Endothelial cell of umbilical vein (primary cell): ENCODE data around the gene LILRA2. TPM values are rescaled to one million over a fixed set of nuclear protein-coding genes. Genes with fewer than 3 reads are reported as not detected.

Experiments
- BruUV-seq: library from RNA; stranded (reverse); fragments of 400-500 nt; replicated peaks from 2 replicates; lab custom pipeline; 2021; lab: Mats Ljungman, UMichigan
- CTCF ChIA-PET: fragments of 300-600, 350-600 bp; sonication (Branson Sonifier 250); formaldehyde crosslinking; loops from one replicate; lab custom pipeline; 2021; ENCODE audit warnings: antibody characterized with exemption, inconsistent platforms; lab: Charles Lee
- POLR2A ChIA-PET: fragments of 300-600, 350-600 bp; sonication (Branson Sonifier 250); formaldehyde crosslinking; loops from one replicate; lab custom pipeline; 2021; ENCODE audit warnings: antibody characterized with exemption, inconsistent platforms; lab: Charles Lee
- DNase-seq: peaks from one replicate; pipeline ENCODE4 v3.0.0-alpha.2; 2011; ENCODE audit warnings: low read depth, low spot score
- FAIRE-seq: peaks from 2 replicates; lab custom pipeline; 2011; peaks lifted over from hg19 to GRCh38; lab: Jason Lieb, UNC
- H2AFZ ChIP-seq: 2 replicates; pipeline ENCODE4 v1.6.0; 2012; ENCODE audit warnings: low read depth, low read length, control low read depth, inconsistent platforms
- H3K27ac ChIP-seq: 2 replicates; pipeline ENCODE4 v1.5.1; 2011; ENCODE audit warnings: low read depth, mild to moderate bottlenecking, control low read depth, low read length, moderate library complexity; ENCODE audit not compliant: insufficient read depth
- H3K27me3 ChIP-seq, 2 experiments: 2 replicates each; pipeline versions ENCODE4 v1.6.0 to v1.6.1; 2011; ENCODE audit warnings: low read length in 2 of 2, mixed read lengths in 1 of 2; ENCODE audit not compliant: control insufficient read depth in 2 of 2, insufficient read depth in 2 of 2
- H3K36me3 ChIP-seq, 2 experiments: 2 replicates in 1 of 2; 3 replicates in 1 of 2; pipeline ENCODE4 v1.5.1; 2011; ENCODE audit warnings: low read length in 2 of 2, mild to moderate bottlenecking in 1 of 2, moderate library complexity in 1 of 2; ENCODE audit not compliant: control insufficient read depth in 2 of 2, insufficient read depth in 2 of 2; ENCODE audit errors: extremely low read depth in 1 of 2
- H3K4me1 ChIP-seq: 3 replicates; pipeline ENCODE4 v1.5.1; 2011; ENCODE audit warnings: mild to moderate bottlenecking, low read length; ENCODE audit not compliant: control insufficient read depth, insufficient read depth; ENCODE audit errors: extremely low read depth
- H3K4me2 ChIP-seq: 2 replicates; pipeline ENCODE4 v1.6.1; 2011; ENCODE audit warnings: low read length, control low read depth, mixed read lengths; ENCODE audit not compliant: insufficient read depth
- H3K4me3 ChIP-seq, 3 experiments: fragments of 200-600 bp in 1 of 3; sonication (generic), shearing (Covaris generic) in 1 of 3; replicated peaks in 1 of 3; 2 replicates each; pipeline ENCODE4 v1.5.1; 2011 to 2016; ENCODE audit warnings: control low read depth in 3 of 3, low read length in 3 of 3, mild to moderate bottlenecking in 2 of 3, inconsistent platforms in 1 of 3, low read depth in 1 of 3, moderate library complexity in 1 of 3; ENCODE audit not compliant: insufficient read depth in 1 of 3
- H3K79me2 ChIP-seq: 2 replicates; pipeline ENCODE4 v1.6.0; 2012; ENCODE audit warnings: low read length, inconsistent platforms; ENCODE audit not compliant: control insufficient read depth, insufficient read depth
- H3K9ac ChIP-seq: replicated peaks from 2 replicates; pipeline ENCODE3; 2011; ENCODE audit warnings: low read length, control low read depth; ENCODE audit not compliant: insufficient read depth; ENCODE audit errors: extremely low read depth
- H3K9me1 ChIP-seq: replicated peaks from 3 replicates; pipeline ENCODE4 v1.6.0; 2011; ENCODE audit warnings: mild to moderate bottlenecking, low read length; ENCODE audit not compliant: control insufficient read depth, insufficient read depth; ENCODE audit errors: extremely low read depth
- H3K9me3 ChIP-seq: replicated peaks from 2 replicates; pipeline ENCODE4 v1.5.1; 2012; ENCODE audit warnings: low read length, inconsistent platforms; ENCODE audit not compliant: control insufficient read depth, insufficient read depth
- H4K20me1 ChIP-seq: replicated peaks from 2 replicates; pipeline ENCODE3; 2011; ENCODE audit warnings: mild to moderate bottlenecking, low read length; ENCODE audit not compliant: control insufficient read depth, insufficient read depth; ENCODE audit errors: extremely low read depth
- EZH2 ChIP-seq: IDR thresholded peaks from 2 replicates; pipeline ENCODE4 v1.6.1; 2012; ENCODE audit warnings: borderline replicate concordance, low read depth, mild to moderate bottlenecking, moderate library complexity, low read length, inconsistent platforms; ENCODE audit not compliant: severe bottlenecking
- FOS ChIP-seq: IDR thresholded peaks from 2 replicates; pipeline ENCODE4 v1.6.1; 2011; ENCODE audit warnings: mild to moderate bottlenecking, low read length, moderate library complexity, borderline replicate concordance; ENCODE audit not compliant: insufficient read depth
- GATA2 ChIP-seq: IDR thresholded peaks from 2 replicates; pipeline ENCODE4 v1.7.0; 2011; ENCODE audit warnings: low read depth, mild to moderate bottlenecking, moderate library complexity, mixed read lengths, low read length; ENCODE audit not compliant: insufficient read length, insufficient read depth
- JUN ChIP-seq: IDR thresholded peaks from 2 replicates; pipeline ENCODE4 v1.6.1; 2011; ENCODE audit warnings: borderline replicate concordance, low read depth; ENCODE audit not compliant: insufficient read length, insufficient read depth
- MYC ChIP-seq: IDR thresholded peaks from one replicate; pipeline ENCODE4 v1.6.1; 2011; ENCODE audit warnings: mild to moderate bottlenecking, low read depth, low read length
- POLR2A ChIP-seq: IDR thresholded peaks from 2 replicates; pipeline ENCODE4 v1.6.1; 2012; ENCODE audit warnings: low read depth, mild to moderate bottlenecking, control low read depth, low read length
- POLR2AphosphoS5 ChIP-seq: IDR thresholded peaks from 2 replicates; pipeline ENCODE4 v1.6.1; 2012; ENCODE audit warnings: low read depth, mild to moderate bottlenecking, control low read depth, low read length, moderate library complexity; ENCODE audit not compliant: insufficient read depth
- dilution Hi-C: fragments of 300-500 bp; cut with MboI; formaldehyde crosslinking; loops from one replicate; pipeline ENCODE4 v1.15.0; 2019; ENCODE audit warnings: low sequenced_read_pairs; ENCODE audit not compliant: extremely low pct_ligation_motif_present
- intact Hi-C: fragments of 100-400 bp; cut with micrococcal nuclease; formaldehyde crosslinking; loops from one replicate; pipeline ENCODE4 v1.10.0; 2022
- polyA plus RNA-seq, 4 experiments: library from polyadenylated mRNA; depleted of rRNA in 3 of 4; stranded (reverse) in 3 of 4; unstranded in 1 of 4; fragments of >200 nt; gene quantifications; 2 replicates each; pipeline versions ENCODE4 v1.2.1 to v1.2.3, GENCODE V29; 2011 to 2012; ENCODE audit warnings: missing spikeins in 1 of 4
- total RNA-seq: library from RNA; stranded (reverse); gene quantifications from 2 replicates; pipeline ENCODE4 v1.2.3, GENCODE V29; 2021
- TF ChIP-seq, protein P1 (sequence below), 2 donors: IDR thresholded peaks; 1 replicate in 1 of 2; 2 replicates in 1 of 2; pipeline ENCODE4 v1.5.1; 2011; ENCODE audit warnings: low read length in 2 of 2, mild to moderate bottlenecking in 2 of 2, moderate library complexity in 2 of 2, control low read depth in 1 of 2, inconsistent platforms in 1 of 2, low read depth in 1 of 2; ENCODE audit not compliant: insufficient read depth in 1 of 2; ENCODE audit errors: extremely low read depth in 1 of 2
- TF ChIP-seq, protein P2 (sequence below): IDR thresholded peaks from 2 replicates; pipeline ENCODE4 v1.6.1; 2011; ENCODE audit not compliant: insufficient read depth, insufficient read length

LILRA2 gene
- total and polyA plus RNA-seq, 2 donors (not counting 3 experiments of a cell fraction or from before 2014, with no cell fraction given) = not detected

DNA sequence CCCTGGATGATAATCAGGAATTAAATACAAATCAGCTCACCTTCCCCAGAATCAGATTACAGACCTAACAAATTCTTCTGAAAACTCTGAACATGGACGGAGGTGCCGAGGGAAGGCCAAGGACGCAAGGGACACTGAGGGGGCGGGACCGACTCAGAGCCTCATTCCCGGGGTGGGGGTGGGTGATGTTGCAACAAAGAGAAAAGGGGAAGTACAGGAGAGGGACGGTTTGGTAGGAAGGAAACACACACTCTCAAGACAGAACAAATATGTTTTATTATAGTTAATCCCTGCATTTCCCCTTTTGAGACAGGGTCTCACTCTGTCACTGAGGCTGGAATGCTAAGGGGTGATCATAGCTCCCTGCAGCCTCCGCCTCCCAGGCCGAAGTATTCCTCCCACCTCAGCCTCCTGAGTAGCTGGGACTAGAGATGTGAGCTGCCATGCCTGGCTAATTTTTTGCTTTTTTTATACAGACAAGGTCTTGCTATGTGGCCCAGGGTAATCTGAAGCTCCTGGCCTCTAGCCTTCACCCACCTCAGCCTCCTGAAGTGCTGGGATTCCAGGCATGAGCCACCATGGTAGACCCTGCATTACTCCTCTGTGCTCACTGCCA is 786 bp upstream of the LILRA2 start:
- DNase-seq = no peak
- H3K4me1 ChIP-seq = no peaks in the 10 kb centered on the region
- H3K27ac ChIP-seq = no peak overlapping the region
- no TSS peak for BruUV-seq
- no peak overlapping the region for H3K4me3 ChIP-seq
- H3K27me3 ChIP-seq = no peaks in the 10 kb centered on the region
- ChIA-PET CTCF (no interaction called here), POLR2A (no interaction called here)
- dilution Hi-C loops = no loop called here
- TF ChIP-seq POLR2A (no peak), MYC (no peak), FOS (no peak)
- intact Hi-C loops = no loop called here
- no peaks in the 10 kb centered on the region for H4K20me1 ChIP-seq
- H3K79me2 ChIP-seq = no peaks in the 10 kb centered on the region
- H3K36me3 ChIP-seq = no peaks in the 10 kb centered on the region
- FAIRE-seq = no peak
- no peak overlapping the region for H3K9ac ChIP-seq
- H2AFZ ChIP-seq = no peak overlapping the region
- H3K9me3 ChIP-seq = no peaks in the 10 kb centered on the region
- no peaks in the 10 kb centered on the region for H3K9me1 ChIP-seq
- H3K4me2 ChIP-seq = no peak overlapping the region

DNA sequence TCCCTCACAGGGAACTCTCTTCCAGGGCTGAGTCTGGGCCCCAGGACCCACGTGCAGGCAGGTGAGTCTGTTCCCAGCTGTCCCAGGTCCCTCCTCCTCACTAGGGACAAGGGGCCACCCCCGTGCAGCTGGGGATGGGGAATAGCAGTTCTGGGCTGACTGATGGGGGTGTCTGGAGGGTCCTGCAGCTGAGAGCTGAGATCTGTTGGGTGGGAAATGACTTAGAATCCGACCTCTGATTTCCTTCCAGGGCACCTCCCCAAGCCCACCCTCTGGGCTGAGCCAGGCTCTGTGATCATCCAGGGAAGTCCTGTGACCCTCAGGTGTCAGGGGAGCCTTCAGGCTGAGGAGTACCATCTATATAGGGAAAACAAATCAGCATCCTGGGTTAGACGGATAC is 461 bp downstream of the LILRA2 start:
- FAIRE-seq (no peak), DNase-seq (no peak)
- Histone ChIP-seq H3K9me3 (no peaks in the 10 kb centered on the region), H3K4me3 (no peak overlapping the region), H3K4me1 (no peaks in the 10 kb centered on the region), H4K20me1 (no peaks in the 10 kb centered on the region), H3K27me3 (no peaks in the 10 kb centered on the region), H3K9me1 (no peaks in the 10 kb centered on the region), H3K79me2 (no peaks in the 10 kb centered on the region), H3K4me2 (no peak overlapping the region), H3K27ac (no peak overlapping the region), H3K36me3 (no peaks in the 10 kb centered on the region), H3K9ac (no peak overlapping the region), H2AFZ (no peak overlapping the region)
- intact Hi-C loops (no loop called here), dilution Hi-C loops (no loop called here)
- BruUV-seq = no TSS peak
- TF ChIP-seq FOS (no peak), EZH2 (no peak), JUN (no peak), GATA2 (no peak), POLR2A (no peak), POLR2AphosphoS5 (no peak), MYC (no peak)
- TF ChIP-seq, protein P1, sequence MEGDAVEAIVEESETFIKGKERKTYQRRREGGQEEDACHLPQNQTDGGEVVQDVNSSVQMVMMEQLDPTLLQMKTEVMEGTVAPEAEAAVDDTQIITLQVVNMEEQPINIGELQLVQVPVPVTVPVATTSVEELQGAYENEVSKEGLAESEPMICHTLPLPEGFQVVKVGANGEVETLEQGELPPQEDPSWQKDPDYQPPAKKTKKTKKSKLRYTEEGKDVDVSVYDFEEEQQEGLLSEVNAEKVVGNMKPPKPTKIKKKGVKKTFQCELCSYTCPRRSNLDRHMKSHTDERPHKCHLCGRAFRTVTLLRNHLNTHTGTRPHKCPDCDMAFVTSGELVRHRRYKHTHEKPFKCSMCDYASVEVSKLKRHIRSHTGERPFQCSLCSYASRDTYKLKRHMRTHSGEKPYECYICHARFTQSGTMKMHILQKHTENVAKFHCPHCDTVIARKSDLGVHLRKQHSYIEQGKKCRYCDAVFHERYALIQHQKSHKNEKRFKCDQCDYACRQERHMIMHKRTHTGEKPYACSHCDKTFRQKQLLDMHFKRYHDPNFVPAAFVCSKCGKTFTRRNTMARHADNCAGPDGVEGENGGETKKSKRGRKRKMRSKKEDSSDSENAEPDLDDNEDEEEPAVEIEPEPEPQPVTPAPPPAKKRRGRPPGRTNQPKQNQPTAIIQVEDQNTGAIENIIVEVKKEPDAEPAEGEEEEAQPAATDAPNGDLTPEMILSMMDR (IDR thresholded peaks at IDR 0.05; ENCODE audit: extremely low read depth in 1 of 2, insufficient read depth in 1 of 2, low read depth in 1 of 2, low read length in 2 of 2) = no peak
- TF ChIP-seq, protein P2, sequence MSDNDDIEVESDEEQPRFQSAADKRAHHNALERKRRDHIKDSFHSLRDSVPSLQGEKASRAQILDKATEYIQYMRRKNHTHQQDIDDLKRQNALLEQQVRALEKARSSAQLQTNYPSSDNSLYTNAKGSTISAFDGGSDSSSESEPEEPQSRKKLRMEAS = no peak
- CTCF ChIA-PET = no interaction called here
- POLR2A ChIA-PET = no interaction called here
